Aorta (tissue), 5 donors: ENCODE results near the gene CNTRL. TPM values are rescaled to one million over a fixed set of nuclear protein-coding genes. Genes with fewer than 3 reads are reported as not detected.

Experiments used
- ATAC-seq: fragments of 200-7000 bp; cut with Tn5 transposase; one replicate; pipeline ENCODE4 v1.9.1; 2022; ENCODE audit warnings: moderate library complexity; ENCODE audit not compliant: low FRiP score
- DNase-seq, 2 donors: peaks; one replicate each; pipeline ENCODE4 v3.0.0-alpha.2; 2020
- H3K27ac ChIP-seq, 2 donors: one replicate each; pipeline ENCODE4 v1.5.1; 2013; ENCODE audit warnings: low read length in 2 of 2, mild to moderate bottlenecking in 2 of 2, moderate library complexity in 2 of 2, control low read depth in 1 of 2, inconsistent platforms in 1 of 2, low read depth in 1 of 2
- H3K27me3 ChIP-seq, 2 donors: one replicate each; pipeline ENCODE4 v1.6.1; 2013; ENCODE audit warnings: control low read depth in 1 of 2, low read length in 1 of 2, mild to moderate bottlenecking in 1 of 2, moderate library complexity in 1 of 2; ENCODE audit not compliant: insufficient read depth in 2 of 2, control insufficient read depth in 1 of 2
- H3K36me3 ChIP-seq, 2 donors: one replicate each; pipeline ENCODE4 v1.6.1; 2013; ENCODE audit warnings: control low read depth in 1 of 2, low read length in 1 of 2, mild to moderate bottlenecking in 1 of 2; ENCODE audit not compliant: insufficient read depth in 2 of 2, control insufficient read depth in 1 of 2
- H3K4me1 ChIP-seq, 2 donors: one replicate each; pipeline ENCODE4 v1.6.1; 2013; ENCODE audit warnings: low read length in 2 of 2, control low read depth in 1 of 2, mild to moderate bottlenecking in 1 of 2, moderate library complexity in 1 of 2; ENCODE audit not compliant: insufficient read depth in 2 of 2, control insufficient read depth in 1 of 2
- H3K4me3 ChIP-seq, 2 donors: one replicate each; pipeline ENCODE4 v1.5.1; 2013; ENCODE audit warnings: low read length in 2 of 2, control low read depth in 1 of 2, mild to moderate bottlenecking in 1 of 2
- H3K9me3 ChIP-seq: one replicate; pipeline ENCODE4 v1.6.1; 2013; ENCODE audit warnings: mild to moderate bottlenecking, low read length; ENCODE audit not compliant: control insufficient read depth
- whole genome bisulfite sequencing, 2 donors: extraction: QIAGEN DNeasy Blood & Tissue Kit; methylation state at CpG; one replicate each; pipeline ENCODE4 v1.1.7; 2013; 5-methylcytosine and 5-hydroxymethylcytosine counted together
- intact Hi-C, 2 donors: fragments of 100-400 bp; cut with DNase I; formaldehyde crosslinking; loops; one replicate each; pipeline versions ENCODE4 v1.14.2 to v1.15.0; 2022
- polyA plus RNA-seq, 2 donors: library from polyadenylated mRNA; stranded (reverse); fragments of 200-250 nt; gene quantifications; one replicate each; pipeline ENCODE4 v1.2.3, GENCODE V29; 2013
- total RNA-seq, 2 donors: library from RNA; stranded (reverse); fragmentation: NEBNext Ultra II Directional; extraction: Animal tissue kit (Norgen Biotek cat#: 25700); gene quantifications; one replicate each; pipeline ENCODE4 v1.2.1, GENCODE V29; 2021
- donor health status: healthy with polysubstance abuse.
- donor health status: Bipolar disorder and iron deficiency.
- donor health status: DM: no; HTN: no; CAD: no.
- donor health status: DM: no; HTN: no; CAD: no.
- donor health status: DM: yes; HTN: yes; CAD: no.

The CNTRL gene
- total and polyA plus RNA-seq, 4 donors = 9.0 to 25.8 (median 14.7) TPM

- Histone ChIP-seq H3K27ac (no peak overlapping the region), H3K27me3 (no peaks in the 10 kb centered on the region), H3K4me3 (no peak overlapping the region), H3K36me3 (no peaks in the 10 kb centered on the region), H3K4me1 (no peaks in the 10 kb centered on the region), H3K9me3 (no peaks in the 10 kb centered on the region)
- intact Hi-C loops = loop anchor here (5.0 kb wide), 2 partner anchors 53 to 103 kb away; partner anchors contain the start of gene GSN (in 2 of the 2)
- WGBS, 2 donors = 84 to 93% methylated on average over 2 of the region's 2 CpGs
- DNase-seq (no peak), ATAC-seq (no peak)
Observed at GRCh38 chr9:121214005-121214404, 139.2 kb downstream of the CNTRL start.

- intact Hi-C loops = no loop called here
- DNase-seq (no peak), ATAC-seq (no peak)
- H3K36me3 ChIP-seq = no peaks in the 10 kb centered on the region
- WGBS, 2 donors = 68 to 73% methylated on average over 3 of the region's 3 CpGs
- no peaks in the 10 kb centered on the region for H3K9me3 ChIP-seq
- no peak overlapping the region for H3K4me3 ChIP-seq
- H3K27me3 ChIP-seq = no peaks in the 10 kb centered on the region
- H3K27ac ChIP-seq = no peak overlapping the region
- H3K4me1 ChIP-seq = no peaks in the 10 kb centered on the region
Observed at GRCh38 chr9:121216271-121216805, 141.6 kb downstream of the CNTRL start.

GRCh38 chr9:121217609-121218292 lies 143.0 kb downstream of the CNTRL start:
- ATAC-seq = no peak
- 93% methylated on average over 4 of the region's 4 CpGs for WGBS, 2 donors
- Histone ChIP-seq H3K36me3 (no peaks in the 10 kb centered on the region), H3K27ac (no peak overlapping the region), H3K4me1 (no peaks in the 10 kb centered on the region), H3K9me3 (no peaks in the 10 kb centered on the region), H3K27me3 (no peaks in the 10 kb centered on the region), H3K4me3 (no peak overlapping the region)
- DNase-seq = no peak
- intact Hi-C loops = no loop called here

DNA sequence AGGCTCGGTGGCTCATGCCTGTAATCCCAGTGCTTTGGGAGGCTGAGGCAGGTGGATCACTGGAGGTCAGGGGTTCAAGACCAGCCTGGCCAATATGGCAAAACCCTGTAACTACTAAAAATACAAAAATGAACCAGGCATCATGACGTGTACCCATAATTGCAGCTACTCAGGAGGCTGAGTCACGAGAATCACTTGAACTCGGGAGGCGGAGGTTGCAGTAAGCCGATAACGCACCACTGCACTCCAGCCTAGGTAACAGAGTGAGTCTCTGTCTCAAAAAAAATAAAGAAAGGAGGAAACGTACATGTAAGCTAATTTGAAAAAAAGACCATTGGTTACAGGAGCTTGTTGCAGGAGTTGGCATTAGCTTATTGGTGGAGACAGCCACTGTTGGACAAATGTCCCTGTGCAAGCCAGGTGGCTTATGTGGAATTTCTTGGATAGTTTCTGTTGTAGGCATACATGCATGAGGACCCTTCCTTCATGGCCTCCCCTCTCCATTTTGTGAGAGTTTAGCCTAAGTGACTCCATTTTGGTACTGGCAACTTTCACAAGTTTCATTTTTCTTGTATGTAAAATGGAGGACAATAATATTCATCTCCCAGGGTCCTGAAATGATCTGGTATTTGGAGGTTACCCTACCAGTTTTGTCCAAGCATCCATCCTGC lies 143.7 kb downstream of the CNTRL start:
- Histone ChIP-seq H3K27ac (no peak overlapping the region), H3K4me3 (no peak overlapping the region), H3K4me1 (no peaks in the 10 kb centered on the region), H3K9me3 (no peaks in the 10 kb centered on the region), H3K36me3 (no peaks in the 10 kb centered on the region), H3K27me3 (no peaks in the 10 kb centered on the region)
- 94 to 95% methylated on average over 8 of the region's 8 CpGs for WGBS, 2 donors
- ATAC-seq = no peak
- intact Hi-C loops = no loop called here
- DNase-seq = no peak

- Histone ChIP-seq H3K27ac (no peak overlapping the region), H3K4me3 (no peak overlapping the region), H3K9me3 (no peaks in the 10 kb centered on the region), H3K4me1 (no peaks in the 10 kb centered on the region), H3K27me3 (no peaks in the 10 kb centered on the region), H3K36me3 (no peaks in the 10 kb centered on the region)
- 92% methylated on average over 3 of the region's 3 CpGs for WGBS, 2 donors
- intact Hi-C loops = no loop called here
- no peak for ATAC-seq
- no peak for DNase-seq
Observed at GRCh38 chr9:121219530-121219929, 144.8 kb downstream of the CNTRL start.

GRCh38 chr9:121220996-121221663 lies 146.4 kb downstream of the CNTRL start:
- ATAC-seq (no peak), DNase-seq (no peak)
- Histone ChIP-seq H3K27me3 (no peaks in the 10 kb centered on the region), H3K36me3 (no peaks in the 10 kb centered on the region), H3K4me3 (no peak overlapping the region), H3K4me1 (no peaks in the 10 kb centered on the region), H3K27ac (no peak overlapping the region), H3K9me3 (no peaks in the 10 kb centered on the region)
- intact Hi-C loops = loop anchor here in 1 of 2 donors (5.0 kb wide), 1 partner anchor 81 kb away; no protein-coding TSS in a partner anchor
- 84 to 85% methylated on average over 13 of the region's 13 CpGs for WGBS, 2 donors

DNA sequence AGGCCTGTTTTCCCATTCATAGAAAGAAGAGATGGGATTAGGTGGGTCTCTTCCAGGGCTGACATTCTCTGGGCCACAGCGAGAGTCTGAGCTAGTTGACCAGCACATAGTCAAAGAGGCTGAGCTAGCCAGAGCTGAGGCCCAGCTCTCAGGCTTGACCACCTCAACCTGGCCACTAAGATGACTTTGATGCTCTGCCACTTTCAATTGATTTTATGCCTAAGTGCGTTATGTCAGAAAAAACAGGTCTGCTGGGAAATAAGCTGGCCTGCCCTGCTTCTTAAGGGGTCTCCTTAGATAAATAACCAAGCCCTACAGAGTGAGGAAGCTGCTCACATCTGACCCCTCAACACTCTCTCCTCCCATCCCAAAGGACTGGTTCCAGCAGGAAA lies 146.9 kb downstream of the CNTRL start:
- ATAC-seq (no peak), DNase-seq (no peak)
- WGBS, 2 donors = 96 to 98% methylated on average over 2 of the region's 2 CpGs
- no peaks in the 10 kb centered on the region for H3K36me3 ChIP-seq
- no peaks in the 10 kb centered on the region for H3K27me3 ChIP-seq
- H3K4me3 ChIP-seq = no peak overlapping the region
- no peak overlapping the region for H3K27ac ChIP-seq
- H3K4me1 ChIP-seq = no peaks in the 10 kb centered on the region
- no peaks in the 10 kb centered on the region for H3K9me3 ChIP-seq
- intact Hi-C loops = loop anchor here in 1 of 2 donors (5.0 kb wide), 1 partner anchor 81 kb away; no protein-coding TSS in a partner anchor

DNA sequence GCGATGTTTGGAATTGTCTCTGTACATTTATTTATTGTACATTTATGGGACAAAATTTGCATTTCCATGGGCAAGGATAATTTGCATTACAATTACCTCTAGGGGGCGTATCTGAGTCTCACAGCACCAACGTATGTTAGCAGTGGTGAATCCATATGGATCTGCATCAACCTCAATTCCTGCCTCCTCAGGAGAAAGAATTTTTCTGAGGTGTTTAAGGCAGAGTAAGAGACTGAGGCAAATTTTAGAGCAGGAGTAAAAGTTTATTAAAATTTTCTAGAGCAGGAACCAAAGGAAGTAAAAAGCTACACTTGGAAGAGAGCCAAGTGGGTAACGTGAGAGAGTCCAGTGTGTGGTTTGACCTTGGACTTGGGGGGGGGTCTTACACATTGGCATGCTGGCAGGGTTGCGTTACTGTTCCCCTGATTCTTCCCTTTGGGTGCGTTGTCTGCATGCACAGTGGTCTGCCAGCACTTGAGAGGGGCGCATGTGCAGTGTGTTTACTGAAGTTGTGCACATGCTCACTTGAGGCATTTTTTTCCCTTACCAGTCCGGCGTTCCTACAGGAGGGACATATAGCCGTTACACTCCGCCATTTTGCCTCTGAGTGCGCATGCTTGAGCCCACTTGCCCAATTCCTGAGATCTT lies 147.9 kb downstream of the CNTRL start:
- no peak overlapping the region for H3K27ac ChIP-seq
- H3K9me3 ChIP-seq = no peaks in the 10 kb centered on the region
- no peak for ATAC-seq
- no peaks in the 10 kb centered on the region for H3K27me3 ChIP-seq
- H3K4me1 ChIP-seq = no peaks in the 10 kb centered on the region
- no peak for DNase-seq
- H3K36me3 ChIP-seq = no peaks in the 10 kb centered on the region
- no peak overlapping the region for H3K4me3 ChIP-seq
- intact Hi-C loops = loop anchor here in 1 of 2 donors (5.0 kb wide), 1 partner anchor 80 kb away; no protein-coding TSS in a partner anchor
- WGBS, 2 donors = 59 to 61% methylated on average over 12 of the region's 12 CpGs
